ENCODE data around the gene DNAJC11. TPM values are rescaled to one million over a fixed set of nuclear protein-coding genes. Genes with fewer than 3 reads are reported as not detected.

Gene DNAJC11
- total and polyA plus RNA-seq, 10 donors: 13.3 to 66.9 (median 54.6) TPM

- H3K36me3 ChIP-seq: peaks cover 4 to 92% (median 74%) of the 10 kb centered on the region in 6 donors
- H3K27me3 ChIP-seq (replicated peaks in 1 of 7): no peaks in the 10 kb centered on the region
- no peak overlapping the region for H3K27ac ChIP-seq
- no peak for DNase-seq
- no peak for TF ChIP-seq CTCF (IDR thresholded peaks at IDR 0.05 in 8 of 11, conservative IDR thresholded peaks at IDR 0.05 in 3 of 11)
- no peak for TF ChIP-seq POLR2A (IDR thresholded peaks at IDR 0.05)
- no peak for TF ChIP-seq POLR2AphosphoS5 (IDR thresholded peaks at IDR 0.05)
- no peak overlapping the region for H3K4me3 ChIP-seq
- intact Hi-C loops (cut with DNase I; ENCODE audit: low total_unique reads): no loop called here
- no peaks in the 10 kb centered on the region for H3K9me3 ChIP-seq
- H3K4me1 ChIP-seq: peaks cover 15 to 100% (median 79%) of the 10 kb centered on the region in 6 donors
- 89 to 96% (median 91%) methylated on average over 11 of the region's 11 CpGs for WGBS, 5 donors
Measured at GRCh38 chr1:6594977-6595740, 106.5 kb downstream of the DNAJC11 start.

GRCh38 chr1:6593810-6594209, 107.8 kb downstream of the DNAJC11 start:
- Histone ChIP-seq H3K9me3 (no peaks in the 10 kb centered on the region), H3K27ac (no peak overlapping the region), H3K4me3 (no peak overlapping the region), H3K4me1 (peaks cover 4 to 99% (median 70%) of the 10 kb centered on the region in 6 donors), H3K27me3 (replicated peaks in 1 of 7) (no peaks in the 10 kb centered on the region), H3K36me3 (peaks cover 4 to 100% (median 85%) of the 10 kb centered on the region in 6 donors)
- intact Hi-C loops (cut with DNase I; ENCODE audit: low total_unique reads): no loop called here
- TF ChIP-seq CTCF (IDR thresholded peaks at IDR 0.05 in 8 of 11, conservative IDR thresholded peaks at IDR 0.05 in 3 of 11) (no peak), POLR2A (IDR thresholded peaks at IDR 0.05) (no peak), POLR2AphosphoS5 (IDR thresholded peaks at IDR 0.05) (peak in 2 of 3 donors; percentile 2 to 30)
- DNase-seq: no peak
- 95 to 96% (median 95%) methylated on average over 14 to 15 of the region's 15 CpGs for WGBS, 5 donors

GRCh38 chr1:6592865-6593593, 108.6 kb downstream of the DNAJC11 start:
- Histone ChIP-seq H3K27ac (peak overlapping the region in 2 of 8 donors; percentile 66 to 68), H3K27me3 (replicated peaks in 1 of 7) (no peaks in the 10 kb centered on the region), H3K4me3 (no peak overlapping the region), H3K4me1 (peaks cover 7 to 99% (median 68%) of the 10 kb centered on the region in 6 donors), H3K36me3 (peaks cover under 1 to 100% (median 86%) of the 10 kb centered on the region in 6 donors), H3K9me3 (no peaks in the 10 kb centered on the region)
- intact Hi-C loops (cut with DNase I; ENCODE audit: low total_unique reads): no loop called here
- 93 to 95% (median 94%) methylated on average over 23 to 38 of the region's 38 CpGs for WGBS, 5 donors
- TF ChIP-seq CTCF (IDR thresholded peaks at IDR 0.05 in 8 of 11, conservative IDR thresholded peaks at IDR 0.05 in 3 of 11) (no peak), POLR2AphosphoS5 (IDR thresholded peaks at IDR 0.05) (peak in 2 of 3 donors; percentile 15 to 62), POLR2A (IDR thresholded peaks at IDR 0.05) (no peak)
- peak; percentile 83 for DNase-seq

- H3K27ac ChIP-seq: peak overlapping the region in 5 of 8 donors; percentile 66 to 79 (median 75)
- TF ChIP-seq CTCF (IDR thresholded peaks at IDR 0.05 in 8 of 11, conservative IDR thresholded peaks at IDR 0.05 in 3 of 11) (no peak), POLR2A (IDR thresholded peaks at IDR 0.05) (no peak), POLR2AphosphoS5 (IDR thresholded peaks at IDR 0.05) (no peak)
- no peak for DNase-seq
- no peaks in the 10 kb centered on the region for H3K9me3 ChIP-seq
- 26 to 49% (median 42%) methylated on average over 4 to 5 of the region's 5 CpGs for WGBS, 5 donors
- no peak overlapping the region for H3K4me3 ChIP-seq
- peaks cover 11 to 99% (median 68%) of the 10 kb centered on the region in 6 donors for H3K4me1 ChIP-seq
- H3K36me3 ChIP-seq: peaks cover 0 to 100% (median 86%) of the 10 kb centered on the region in 6 donors
- H3K27me3 ChIP-seq (replicated peaks in 1 of 7): no peaks in the 10 kb centered on the region
- intact Hi-C loops (cut with DNase I; ENCODE audit: low total_unique reads): no loop called here
Measured at GRCh38 chr1:6592441-6592840, 109.2 kb downstream of the DNAJC11 start.
